G401.6 (cell line): ENCODE results near the gene TRIL.

Experiments used
- FAIRE-seq: peaks from 2 replicates; lab custom pipeline; 2012; peaks lifted over from hg19 to GRCh38; lab: Jason Lieb, UNC

The TRIL gene

GRCh38 chr7:28983396-28984190 lies 25.5 kb upstream of the TRIL start:
- no peak for FAIRE-seq

GRCh38 chr7:28981161-28981465 lies 23.0 kb upstream of the TRIL start:
- FAIRE-seq, result no peak

- FAIRE-seq, result no peak
These were observed 22.5 kb upstream of the TRIL start for GRCh38 chr7:28980451-28981160.

GRCh38 chr7:28979776-28980175 lies 21.6 kb upstream of the TRIL start:
- FAIRE-seq, result no peak

- no peak for FAIRE-seq
These were observed 19.8 kb upstream of the TRIL start for GRCh38 chr7:28977881-28978280.

- no peak for FAIRE-seq
These were observed 17.9 kb upstream of the TRIL start for GRCh38 chr7:28976022-28976421.

GRCh38 chr7:28973591-28973990 lies 15.5 kb upstream of the TRIL start:
- FAIRE-seq, result no peak

GRCh38 chr7:28964056-28964455 lies 5.9 kb upstream of the TRIL start:
- no peak for FAIRE-seq

- no peak for FAIRE-seq
These were observed 3.8 kb upstream of the TRIL start for GRCh38 chr7:28961972-28962371.

GRCh38 chr7:28960071-28960840 lies 2.1 kb upstream of the TRIL start:
- FAIRE-seq, result no peak

- FAIRE-seq, result no peak
These were observed 834 bp upstream of the TRIL start for GRCh38 chr7:28958980-28959347.

- no peak for FAIRE-seq
These were observed 337 bp downstream of the TRIL start for GRCh38 chr7:28957751-28958234.

- FAIRE-seq, result no peak
These were observed 923 bp downstream of the TRIL start for GRCh38 chr7:28957064-28957750.

GRCh38 chr7:28956608-28957063 lies 1.5 kb downstream of the TRIL start:
- no peak for FAIRE-seq

GRCh38 chr7:28955718-28956607 lies 2.2 kb downstream of the TRIL start:
- FAIRE-seq, result no peak

- no peak for FAIRE-seq
These were observed 2.8 kb downstream of the TRIL start for GRCh38 chr7:28955356-28955717.

GRCh38 chr7:28954946-28955345 lies 3.2 kb downstream of the TRIL start:
- FAIRE-seq, result no peak

GRCh38 chr7:28954471-28954870 lies 3.7 kb downstream of the TRIL start:
- FAIRE-seq, result no peak

- FAIRE-seq, result no peak
These were observed 4.5 kb downstream of the TRIL start for GRCh38 chr7:28953633-28954032.

GRCh38 chr7:28942168-28942567 lies 16.0 kb downstream of the TRIL start:
- no peak for FAIRE-seq

GRCh38 chr7:28941633-28942032 lies 16.5 kb downstream of the TRIL start:
- no peak for FAIRE-seq
